ENCODE results near the gene SMAD6.

SMAD6 gene

GRCh38 chr15:66663664-66664063, 38.4 kb upstream of the SMAD6 start:
- peaks cover 3% of the 10 kb centered on the region for H3K9me3 Mint-ChIP-seq
- H3K4me1 Mint-ChIP-seq = no peaks in the 10 kb centered on the region
- ATAC-seq (ENCODE audit: low read depth) = no peak
- H3K4me3 Mint-ChIP-seq = no peak overlapping the region
- H3K27me3 Mint-ChIP-seq = peaks cover 9% of the 10 kb centered on the region
- DNase-seq (ENCODE audit: low spot score in 2 of 2) = no peak
- H3K27ac Mint-ChIP-seq = no peak overlapping the region
- H3K36me3 Mint-ChIP-seq = peaks cover 3% of the 10 kb centered on the region

- peaks cover 3% of the 10 kb centered on the region for H3K36me3 Mint-ChIP-seq
- peaks cover 22% of the 10 kb centered on the region for H3K27me3 Mint-ChIP-seq
- no peak overlapping the region for H3K4me3 Mint-ChIP-seq
- ATAC-seq (ENCODE audit: low read depth) = no peak
- no peak overlapping the region for H3K27ac Mint-ChIP-seq
- no peaks in the 10 kb centered on the region for H3K4me1 Mint-ChIP-seq
- peaks cover 3% of the 10 kb centered on the region for H3K9me3 Mint-ChIP-seq
- no peak for DNase-seq (ENCODE audit: low spot score in 2 of 2)
Observed at GRCh38 chr15:66670175-66670574, 31.9 kb upstream of the SMAD6 start.

- H3K4me1 Mint-ChIP-seq = no peaks in the 10 kb centered on the region
- DNase-seq (ENCODE audit: low spot score in 2 of 2) (no peak), ATAC-seq (ENCODE audit: low read depth) (no peak)
- H3K27ac Mint-ChIP-seq = no peak overlapping the region
- H3K36me3 Mint-ChIP-seq = peaks cover 3% of the 10 kb centered on the region
- H3K9me3 Mint-ChIP-seq = peaks cover 3% of the 10 kb centered on the region
- peaks cover 22% of the 10 kb centered on the region for H3K27me3 Mint-ChIP-seq
- H3K4me3 Mint-ChIP-seq = no peak overlapping the region
Observed at GRCh38 chr15:66670762-66671580, 31.1 kb upstream of the SMAD6 start.

- Mint-ChIP-seq H3K4me1 (no peaks in the 10 kb centered on the region), H3K36me3 (peaks cover under 1% of the 10 kb centered on the region), H3K27ac (no peak overlapping the region), H3K9me3 (peaks cover 1% of the 10 kb centered on the region), H3K4me3 (no peak overlapping the region), H3K27me3 (peaks cover 21% of the 10 kb centered on the region)
- no peak for ATAC-seq (ENCODE audit: low read depth)
- DNase-seq (ENCODE audit: low spot score in 2 of 2) = no peak
Observed at GRCh38 chr15:66672867-66673266, 29.2 kb upstream of the SMAD6 start.

- H3K9me3 Mint-ChIP-seq = no peaks in the 10 kb centered on the region
- H3K4me3 Mint-ChIP-seq = no peak overlapping the region
- H3K36me3 Mint-ChIP-seq = no peaks in the 10 kb centered on the region
- no peak overlapping the region for H3K27ac Mint-ChIP-seq
- H3K27me3 Mint-ChIP-seq = peaks cover 20% of the 10 kb centered on the region
- no peaks in the 10 kb centered on the region for H3K4me1 Mint-ChIP-seq
- DNase-seq (ENCODE audit: low spot score in 2 of 2) (no peak), ATAC-seq (ENCODE audit: low read depth) (no peak)
Observed at GRCh38 chr15:66673410-66674322, 28.4 kb upstream of the SMAD6 start.

DNA sequence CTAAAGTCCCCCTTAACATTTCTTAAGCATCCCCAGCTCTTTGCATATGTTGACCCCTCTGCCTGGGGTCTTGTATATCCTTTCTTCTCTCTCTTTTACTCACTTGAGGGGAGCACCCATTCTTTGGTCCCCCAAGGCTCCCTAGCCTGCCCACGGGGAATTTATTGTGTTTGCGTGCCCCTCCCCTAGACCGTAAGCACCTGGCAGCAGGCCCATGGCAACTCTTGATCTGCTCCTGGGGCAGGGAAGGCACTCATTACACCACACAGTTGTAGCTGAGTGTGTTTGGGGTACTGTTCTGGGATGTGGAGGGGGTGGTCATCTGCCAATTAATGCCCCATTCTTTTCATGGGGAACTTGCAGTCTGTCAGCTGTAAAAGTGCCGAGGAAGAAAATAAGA, 27.3 kb upstream of the SMAD6 start:
- Mint-ChIP-seq H3K4me1 (no peaks in the 10 kb centered on the region), H3K36me3 (no peaks in the 10 kb centered on the region), H3K27ac (no peak overlapping the region), H3K4me3 (no peak overlapping the region), H3K9me3 (no peaks in the 10 kb centered on the region), H3K27me3 (peaks cover 14% of the 10 kb centered on the region)
- DNase-seq (ENCODE audit: low spot score in 2 of 2) (no peak), ATAC-seq (ENCODE audit: low read depth) (no peak)

DNA sequence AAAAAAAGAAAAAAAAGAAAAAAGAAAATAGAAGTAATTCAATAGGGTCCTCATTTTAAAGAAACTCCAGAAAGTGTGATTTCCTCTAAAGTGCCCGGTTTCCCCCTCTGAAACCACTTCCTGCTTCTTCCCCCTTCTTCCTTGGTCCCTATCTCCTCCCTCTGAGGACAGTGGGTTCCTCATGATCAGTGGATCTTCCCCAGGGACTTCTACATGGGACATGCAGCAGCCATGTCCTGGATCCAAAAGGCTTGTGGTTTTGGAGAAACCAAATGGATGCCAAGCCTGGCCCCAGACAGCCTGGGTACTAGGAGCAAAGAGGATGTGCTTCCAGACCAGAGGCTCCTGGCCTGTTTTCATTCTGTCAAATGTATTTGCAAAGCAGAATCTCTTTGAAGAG, 26.6 kb upstream of the SMAD6 start:
- H3K4me3 Mint-ChIP-seq = no peak overlapping the region
- H3K27me3 Mint-ChIP-seq = peaks cover 10% of the 10 kb centered on the region
- DNase-seq (ENCODE audit: low spot score in 2 of 2) = no peak
- H3K4me1 Mint-ChIP-seq = no peaks in the 10 kb centered on the region
- ATAC-seq (ENCODE audit: low read depth) = no peak
- H3K36me3 Mint-ChIP-seq = no peaks in the 10 kb centered on the region
- no peaks in the 10 kb centered on the region for H3K9me3 Mint-ChIP-seq
- no peak overlapping the region for H3K27ac Mint-ChIP-seq

- ATAC-seq (ENCODE audit: low read depth) (no peak), DNase-seq (ENCODE audit: low spot score in 2 of 2) (no peak)
- Mint-ChIP-seq H3K27ac (no peak overlapping the region), H3K27me3 (peaks cover 4% of the 10 kb centered on the region), H3K9me3 (peaks cover 8% of the 10 kb centered on the region), H3K4me3 (no peak overlapping the region), H3K36me3 (peaks cover 8% of the 10 kb centered on the region), H3K4me1 (no peaks in the 10 kb centered on the region)
Observed at GRCh38 chr15:66677336-66677735, 24.7 kb upstream of the SMAD6 start.

- Mint-ChIP-seq H3K4me1 (peaks cover 3% of the 10 kb centered on the region), H3K9me3 (peaks cover 11% of the 10 kb centered on the region), H3K27me3 (no peaks in the 10 kb centered on the region), H3K4me3 (no peak overlapping the region), H3K27ac (no peak overlapping the region), H3K36me3 (peaks cover 8% of the 10 kb centered on the region)
- DNase-seq (ENCODE audit: low spot score in 2 of 2) = no peak
- no peak for ATAC-seq (ENCODE audit: low read depth)
Observed at GRCh38 chr15:66679061-66679656, 22.9 kb upstream of the SMAD6 start.

DNA sequence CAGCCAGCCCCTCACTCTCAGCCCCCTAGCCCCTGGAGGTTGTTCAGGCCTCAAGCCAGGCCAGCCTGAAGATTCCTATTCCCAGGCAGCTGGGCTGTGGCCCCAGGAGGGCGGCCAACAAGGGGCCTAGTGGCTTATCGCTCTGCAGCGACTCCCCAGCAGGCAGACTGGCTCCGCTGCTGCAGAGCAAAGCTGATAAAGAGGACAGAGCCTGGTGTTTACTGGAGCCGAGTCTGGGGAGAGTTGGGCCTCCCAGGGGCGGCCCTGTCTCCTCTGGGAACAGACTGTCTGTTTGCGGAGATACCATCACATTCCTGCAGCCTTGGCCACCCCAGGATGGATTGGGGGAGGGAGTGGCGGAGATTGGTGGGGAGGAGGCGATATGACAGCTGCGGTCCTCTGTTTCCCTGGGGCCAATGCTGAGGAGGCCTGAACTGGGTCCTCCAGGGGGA, 22.4 kb upstream of the SMAD6 start:
- Mint-ChIP-seq H3K27ac (no peak overlapping the region), H3K9me3 (peaks cover 11% of the 10 kb centered on the region), H3K36me3 (peaks cover 8% of the 10 kb centered on the region), H3K4me3 (no peak overlapping the region), H3K4me1 (peaks cover 3% of the 10 kb centered on the region), H3K27me3 (no peaks in the 10 kb centered on the region)
- ATAC-seq (ENCODE audit: low read depth) = no peak
- DNase-seq (ENCODE audit: low spot score in 2 of 2) = no peak

DNA sequence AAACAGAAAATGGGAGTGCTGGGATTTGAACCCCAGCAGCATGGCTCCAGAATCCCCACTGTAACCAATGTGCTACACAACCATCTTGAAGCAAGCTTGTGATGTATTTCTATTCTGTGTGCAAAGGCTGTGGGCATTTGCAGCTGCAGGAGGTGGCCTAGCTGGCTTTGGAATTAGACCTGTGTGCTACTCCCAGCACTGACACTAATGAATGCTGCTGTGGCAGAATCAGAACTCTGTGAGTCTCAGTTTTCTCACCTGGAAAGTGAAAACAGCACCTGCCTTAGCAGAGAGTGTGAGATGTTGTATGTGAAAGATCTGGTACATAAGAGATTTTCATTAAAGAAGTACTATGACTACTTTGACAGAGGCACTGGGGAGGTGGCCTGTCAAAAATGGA, 21.5 kb upstream of the SMAD6 start:
- Mint-ChIP-seq H3K27me3 (no peaks in the 10 kb centered on the region), H3K9me3 (peaks cover 11% of the 10 kb centered on the region), H3K4me1 (peaks cover 3% of the 10 kb centered on the region), H3K36me3 (peaks cover 8% of the 10 kb centered on the region), H3K27ac (no peak overlapping the region), H3K4me3 (no peak overlapping the region)
- ATAC-seq (ENCODE audit: low read depth) (no peak), DNase-seq (ENCODE audit: low spot score in 2 of 2) (no peak)

GRCh38 chr15:66681395-66681794, 20.6 kb upstream of the SMAD6 start:
- Mint-ChIP-seq H3K4me1 (peaks cover 3% of the 10 kb centered on the region), H3K36me3 (peaks cover 8% of the 10 kb centered on the region), H3K4me3 (no peak overlapping the region), H3K27ac (no peak overlapping the region), H3K27me3 (no peaks in the 10 kb centered on the region), H3K9me3 (peaks cover 11% of the 10 kb centered on the region)
- ATAC-seq (ENCODE audit: low read depth) = no peak
- DNase-seq (ENCODE audit: low spot score in 2 of 2) = no peak

- Mint-ChIP-seq H3K4me3 (no peak overlapping the region), H3K27ac (no peak overlapping the region)
- no peak for ATAC-seq (ENCODE audit: low read depth)
Observed at GRCh38 chr15:66682246-66682645, 19.8 kb upstream of the SMAD6 start.

DNA sequence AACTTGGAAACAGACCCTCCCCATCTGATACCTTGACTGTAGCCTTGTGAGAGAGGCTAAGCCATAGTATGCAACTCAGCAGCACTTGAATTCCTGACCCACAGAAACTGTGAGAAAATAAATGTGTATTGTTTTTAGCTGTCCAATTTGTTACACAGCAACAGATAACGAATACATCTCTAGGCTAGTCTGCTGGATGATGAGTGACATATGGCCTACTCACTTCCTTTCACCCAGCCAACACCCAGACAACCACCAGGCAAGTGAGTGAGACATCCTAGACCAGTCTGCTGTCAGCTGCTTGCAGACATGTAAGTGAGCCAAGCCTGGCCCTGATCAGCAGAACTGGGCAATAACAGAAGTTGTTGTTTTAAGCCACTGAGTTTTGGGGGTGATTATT, 19.2 kb upstream of the SMAD6 start:
- Mint-ChIP-seq H3K4me3 (no peak overlapping the region), H3K9me3 (peaks cover 11% of the 10 kb centered on the region), H3K27ac (no peak overlapping the region), H3K36me3 (peaks cover 8% of the 10 kb centered on the region), H3K27me3 (no peaks in the 10 kb centered on the region), H3K4me1 (peaks cover 3% of the 10 kb centered on the region)
- ATAC-seq (ENCODE audit: low read depth) = no peak
- DNase-seq (ENCODE audit: low spot score in 2 of 2) = no peak

More at GRCh38 chr15:66682246-66682645, 19.8 kb upstream of the SMAD6 start:
- Mint-ChIP-seq H3K27me3 (no peaks in the 10 kb centered on the region), H3K36me3 (peaks cover 8% of the 10 kb centered on the region), H3K9me3 (peaks cover 11% of the 10 kb centered on the region), H3K4me1 (peaks cover 3% of the 10 kb centered on the region)
- no peak for DNase-seq (ENCODE audit: low spot score in 2 of 2)

Measured in memory B cell (primary cell).